ENCODE results near the gene CFP.
"Not testable (repeated sequence)": the region's sequence is repeated elsewhere in the genome, so short reads cannot be mapped to it uniquely, and the experiment has no call there.

The CFP gene

DNA sequence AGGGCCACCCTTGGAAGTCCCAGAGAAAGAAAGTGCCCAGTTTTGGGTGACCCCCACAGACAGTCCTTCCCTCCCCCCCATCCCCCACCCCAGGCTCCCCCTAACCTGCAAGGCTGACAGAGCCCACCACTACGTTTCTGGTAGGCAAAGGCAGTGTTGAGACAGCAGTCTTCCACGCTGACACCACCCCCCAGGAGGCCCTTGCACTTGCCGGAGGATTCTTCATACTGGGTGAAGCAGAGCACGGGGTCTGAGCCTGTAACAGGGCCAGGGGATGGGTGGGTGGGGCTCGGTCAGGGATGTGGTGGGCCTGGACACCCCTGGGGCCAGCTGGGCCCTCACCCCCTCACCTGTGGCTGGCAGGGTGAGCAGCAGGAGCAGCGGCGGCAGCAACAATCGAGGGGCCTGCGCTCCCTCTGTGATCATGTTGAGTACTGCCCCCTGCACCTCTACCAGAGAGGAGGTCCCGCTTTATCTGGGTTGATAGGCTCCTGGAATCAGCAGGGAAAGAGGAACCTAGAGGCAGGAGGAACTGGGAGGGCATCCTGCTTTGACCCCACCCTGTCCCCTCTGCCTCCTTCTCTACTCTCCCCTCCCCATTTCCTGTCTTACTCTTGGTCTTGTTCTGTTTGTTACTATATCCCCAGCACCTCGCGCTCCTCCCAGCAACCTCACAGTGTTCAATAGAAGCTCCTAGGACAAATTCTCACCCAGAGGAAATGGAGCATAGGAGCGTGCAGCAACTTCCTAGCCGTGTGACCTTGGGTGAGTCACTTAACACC lies at the start of gene CFP:
Gene CFP, minus strand, starts transcription at position 512 of the 782 bp plus-strand sequence. Its CDS starts 86 bp downstream, at position 426.
- DNase-seq: no peak

DNA sequence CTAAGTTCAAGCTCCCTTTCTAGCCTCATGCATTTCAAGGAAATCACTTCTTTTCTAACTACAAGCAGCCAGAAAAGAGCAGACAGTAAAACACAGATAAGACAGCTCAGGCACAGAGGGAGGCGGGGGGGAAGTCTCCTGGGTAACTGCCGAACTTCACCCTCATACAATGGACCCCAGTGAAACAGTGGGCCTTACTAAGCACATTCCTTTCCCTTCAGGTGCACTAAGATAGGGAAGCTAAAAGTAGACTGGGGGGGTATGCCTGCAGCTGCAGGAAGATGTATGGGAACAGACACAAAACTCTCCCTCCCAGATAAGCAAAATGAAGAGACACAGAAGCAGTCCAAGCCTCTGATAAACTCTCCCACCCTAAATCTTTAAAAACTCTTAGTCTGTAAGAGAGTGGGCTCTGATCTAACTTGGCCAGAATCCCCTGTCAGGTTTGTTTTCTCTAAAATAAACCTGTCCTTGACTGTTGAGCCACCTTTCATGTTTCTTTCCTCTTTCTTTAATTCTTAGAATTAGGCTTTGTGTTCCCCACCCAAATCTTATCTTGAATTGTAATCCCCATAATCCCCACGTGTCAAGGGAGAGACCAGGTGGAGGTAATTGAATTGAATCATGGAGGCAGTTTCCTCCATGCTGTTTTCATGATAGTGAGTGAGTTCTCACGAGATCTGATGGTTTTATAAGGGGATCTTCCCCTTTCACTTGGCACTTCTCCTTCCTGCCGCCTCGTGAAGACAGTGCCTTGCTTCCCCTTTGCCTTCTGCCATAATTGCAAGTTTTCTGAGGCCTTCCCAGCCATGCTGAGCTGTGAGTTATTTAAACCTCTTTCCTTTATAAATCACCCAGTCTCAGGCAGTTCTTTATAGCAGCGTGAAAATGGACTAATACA lies 46.5 kb upstream of the CFP start:
- DNase-seq: not testable (repeated sequence)

DNA sequence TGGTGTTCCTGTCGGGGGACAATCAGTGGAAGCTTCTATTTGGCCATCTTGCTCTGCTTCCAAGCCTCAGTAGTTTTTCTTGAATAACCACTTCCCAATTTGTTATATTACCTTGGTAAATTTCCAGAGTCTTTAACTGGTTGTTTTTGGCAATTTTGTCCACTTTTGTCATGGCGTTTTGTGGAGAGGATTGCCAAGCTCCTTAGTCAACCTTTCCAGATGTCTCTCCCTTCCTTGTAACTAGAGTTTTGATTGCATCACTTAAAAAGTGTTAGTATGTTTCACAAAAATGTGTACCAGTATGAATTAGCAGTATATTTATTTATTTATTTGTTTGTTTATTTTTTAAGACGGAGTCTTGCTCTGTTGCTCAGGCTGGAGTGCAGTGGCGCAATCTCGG lies 45.0 kb upstream of the CFP start:
- DNase-seq: no peak

DNA sequence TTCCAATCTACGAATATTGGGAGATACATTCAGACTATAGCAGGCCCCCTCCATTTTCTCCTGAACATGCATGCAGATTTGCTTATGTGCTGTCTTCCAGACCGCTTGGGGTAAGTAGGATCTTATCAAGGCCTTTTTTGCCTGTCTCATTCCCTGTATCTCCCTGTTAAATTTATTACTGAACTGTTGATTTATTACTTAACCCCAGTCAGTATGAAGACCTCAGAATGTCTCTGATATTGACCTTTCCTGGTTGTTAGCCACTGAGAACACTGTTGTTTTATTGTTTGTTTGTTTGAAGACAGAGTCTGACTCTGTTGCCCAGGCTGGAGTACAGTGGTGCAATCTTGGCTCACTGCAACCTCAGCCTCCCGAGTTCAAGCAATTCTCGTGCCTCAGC lies 36.1 kb upstream of the CFP start:
- not testable (repeated sequence) for DNase-seq

DNA sequence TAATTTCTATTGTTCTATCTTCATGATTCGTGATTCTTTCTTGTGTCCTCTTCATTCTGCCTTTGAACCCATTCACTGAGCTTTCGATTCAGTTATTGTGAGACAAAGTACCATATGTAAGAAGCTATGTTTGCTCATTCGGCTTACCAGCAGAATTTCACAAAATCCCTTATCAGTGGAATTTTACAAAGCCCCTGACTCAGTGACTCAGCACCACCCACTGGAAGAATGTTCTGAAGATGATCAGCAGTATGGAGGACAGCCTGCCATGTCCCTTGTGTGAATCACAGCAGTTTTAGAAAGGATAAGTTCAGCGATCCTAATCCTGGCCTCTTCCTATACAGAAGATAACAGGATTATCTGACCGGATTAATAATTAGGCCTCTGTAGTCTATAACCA lies 35.0 kb upstream of the CFP start:
- DNase-seq: no peak

DNA sequence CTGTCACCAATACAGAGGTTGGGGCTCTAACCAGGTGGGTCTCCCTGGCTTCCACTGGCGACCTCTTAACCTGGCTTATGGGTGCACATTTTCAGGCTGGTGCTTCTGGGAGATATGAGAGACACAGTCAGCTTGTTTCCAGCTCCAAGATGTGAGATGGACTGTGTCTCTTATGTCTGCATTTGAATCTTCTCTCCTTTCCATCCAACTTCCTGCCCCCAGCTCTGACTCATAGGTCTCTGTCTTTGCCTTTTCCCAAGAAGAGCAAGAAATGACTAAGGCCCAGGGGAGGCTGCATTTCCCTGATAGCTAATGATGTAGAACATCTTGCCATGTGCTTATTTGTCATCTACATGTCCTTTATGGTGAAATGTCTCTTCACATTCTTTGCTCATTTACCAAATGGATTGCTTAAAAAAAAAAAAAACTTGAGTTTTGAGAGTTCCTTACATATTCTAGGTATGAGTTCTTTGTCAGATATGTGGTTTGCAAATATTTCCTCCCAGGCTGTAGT lies 32.5 kb upstream of the CFP start:
- DNase-seq: peak; percentile 48 to 58

DNA sequence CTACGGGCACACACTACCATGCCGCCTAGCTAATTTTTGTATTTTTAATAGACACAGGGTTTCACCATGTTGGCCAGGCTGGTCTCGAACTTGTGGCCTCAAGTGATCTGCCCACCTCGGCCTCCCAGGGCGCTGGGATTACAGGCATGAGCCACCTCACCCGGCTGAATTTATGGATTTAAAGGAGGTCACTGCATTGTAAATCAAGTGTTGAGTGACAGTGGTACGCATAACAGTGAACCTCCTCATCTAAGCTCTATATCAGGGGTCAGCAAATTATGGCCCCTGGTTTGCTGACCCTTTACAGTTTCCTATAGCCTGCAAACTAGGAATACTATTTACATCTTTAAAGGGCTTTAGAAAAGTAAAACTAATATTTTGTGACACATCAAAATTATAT lies 31.8 kb upstream of the CFP start:
- no peak for DNase-seq

DNA sequence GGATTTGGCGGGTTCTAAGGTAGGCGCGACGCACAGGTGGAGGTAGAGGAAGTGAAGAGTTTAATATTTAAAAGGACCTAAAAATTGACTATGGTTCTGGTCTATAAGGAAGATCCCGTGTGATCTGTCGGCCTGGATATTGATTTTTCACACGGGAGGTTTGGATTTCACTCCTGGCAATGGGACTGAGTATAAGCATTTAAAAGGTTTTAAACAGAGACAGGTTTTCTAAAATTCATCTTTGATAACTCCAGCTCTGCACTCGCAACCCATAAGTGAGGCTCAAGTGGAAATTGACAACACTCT lies 29.6 kb upstream of the CFP start:
- no peak for DNase-seq

DNA sequence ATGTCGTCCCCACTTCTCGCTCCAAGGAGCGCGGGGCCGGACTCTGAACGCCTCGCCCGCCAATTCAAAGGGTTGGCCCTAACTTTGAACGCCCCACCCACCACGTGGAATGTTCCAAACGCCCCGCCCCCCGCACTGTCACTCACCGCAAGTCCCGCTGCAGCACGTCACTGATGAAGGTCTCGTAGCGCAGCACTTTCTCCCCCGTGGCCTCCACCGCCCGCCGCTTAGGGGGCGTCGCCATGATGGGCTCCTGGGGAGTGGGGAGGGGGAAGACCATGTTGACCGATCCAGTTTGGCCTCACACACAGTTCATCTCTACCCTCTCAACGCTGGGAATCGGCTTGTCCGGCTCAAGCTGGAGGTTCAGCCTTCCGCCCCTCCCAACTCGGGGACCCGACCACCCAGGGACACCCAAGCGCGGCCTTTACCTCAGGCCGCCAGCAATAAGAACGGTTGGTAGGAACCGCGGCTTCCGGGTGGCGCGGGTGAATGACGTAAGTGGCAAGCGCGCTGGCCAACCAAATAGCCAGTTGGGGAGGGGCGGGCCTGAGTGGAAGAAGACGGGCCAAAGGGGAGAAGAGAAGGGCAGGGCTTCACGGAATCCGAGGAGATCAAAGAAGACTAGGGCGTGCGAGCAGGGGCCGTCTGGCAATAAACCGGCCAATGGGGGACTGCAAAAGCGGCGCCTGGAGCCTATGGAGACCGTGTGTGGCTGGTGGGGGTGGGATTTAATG lies 29.1 kb upstream of the CFP start, which contains the start of gene UXT:
Gene UXT, minus strand, starts transcription at position 497 of the 737 bp plus-strand sequence. Its CDS starts 253 bp downstream, at position 244.
- peak; percentile 91 to 93 for DNase-seq

DNA sequence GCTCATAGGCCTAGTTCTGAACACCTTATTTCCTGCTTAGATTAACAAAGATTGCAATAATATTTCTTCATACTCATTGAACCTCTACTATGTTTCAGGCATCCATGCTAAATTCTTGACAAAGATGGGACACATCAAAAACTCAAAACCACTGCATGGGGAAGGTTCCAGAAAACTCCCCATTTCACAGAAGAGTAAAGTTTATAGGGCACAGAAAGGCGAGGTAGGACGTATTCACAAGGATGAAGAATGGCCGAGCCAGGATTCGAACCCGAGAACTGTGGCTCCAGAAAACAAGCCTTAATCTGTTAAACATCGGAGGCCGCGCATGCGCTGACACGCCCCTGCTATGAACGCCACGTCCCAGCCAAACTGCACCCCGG lies 28.6 kb upstream of the CFP start:
- no peak for DNase-seq

DNA sequence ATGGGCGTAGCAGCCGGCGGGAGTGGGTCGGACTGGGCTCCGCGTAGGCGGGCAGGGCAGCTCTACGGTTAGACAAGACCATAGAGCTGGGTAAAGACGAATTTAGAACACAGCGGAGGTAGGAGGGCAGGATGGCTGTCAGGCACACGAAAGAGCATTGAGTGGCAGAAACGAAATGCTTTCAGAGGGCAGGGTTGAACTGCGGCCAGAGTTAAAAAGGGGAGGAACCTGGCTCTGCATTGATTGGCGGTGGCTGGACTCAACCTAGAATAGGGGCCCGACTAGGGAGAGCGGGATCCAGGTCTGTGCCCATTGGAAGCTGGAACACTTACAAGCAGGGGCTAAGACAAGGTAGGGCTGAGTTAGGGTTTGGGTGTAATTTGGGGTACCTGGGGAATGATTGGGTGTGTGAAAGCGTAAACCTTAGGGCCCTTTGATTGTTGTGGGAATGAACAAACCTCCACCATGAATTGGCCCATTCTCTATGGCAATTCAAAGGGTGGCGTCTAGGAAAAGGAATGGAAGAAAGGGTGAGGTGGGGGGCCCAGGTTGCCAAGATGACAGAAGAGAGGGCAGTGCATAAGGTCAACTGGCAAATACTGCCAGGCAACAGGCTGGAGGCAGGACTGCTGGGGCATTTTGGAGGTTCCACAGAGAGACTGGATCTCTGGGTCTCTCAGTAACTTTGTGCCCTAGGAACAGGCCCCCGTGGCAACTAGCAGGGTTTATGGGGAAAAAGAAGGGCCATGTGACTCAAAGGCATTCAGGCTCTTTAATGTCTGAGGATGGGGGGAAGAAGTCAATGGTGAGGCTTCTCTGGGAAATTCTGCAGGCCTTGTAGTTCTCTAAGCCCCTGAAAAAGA lies 21.5 kb upstream of the CFP start:
- DNase-seq: no peak

DNA sequence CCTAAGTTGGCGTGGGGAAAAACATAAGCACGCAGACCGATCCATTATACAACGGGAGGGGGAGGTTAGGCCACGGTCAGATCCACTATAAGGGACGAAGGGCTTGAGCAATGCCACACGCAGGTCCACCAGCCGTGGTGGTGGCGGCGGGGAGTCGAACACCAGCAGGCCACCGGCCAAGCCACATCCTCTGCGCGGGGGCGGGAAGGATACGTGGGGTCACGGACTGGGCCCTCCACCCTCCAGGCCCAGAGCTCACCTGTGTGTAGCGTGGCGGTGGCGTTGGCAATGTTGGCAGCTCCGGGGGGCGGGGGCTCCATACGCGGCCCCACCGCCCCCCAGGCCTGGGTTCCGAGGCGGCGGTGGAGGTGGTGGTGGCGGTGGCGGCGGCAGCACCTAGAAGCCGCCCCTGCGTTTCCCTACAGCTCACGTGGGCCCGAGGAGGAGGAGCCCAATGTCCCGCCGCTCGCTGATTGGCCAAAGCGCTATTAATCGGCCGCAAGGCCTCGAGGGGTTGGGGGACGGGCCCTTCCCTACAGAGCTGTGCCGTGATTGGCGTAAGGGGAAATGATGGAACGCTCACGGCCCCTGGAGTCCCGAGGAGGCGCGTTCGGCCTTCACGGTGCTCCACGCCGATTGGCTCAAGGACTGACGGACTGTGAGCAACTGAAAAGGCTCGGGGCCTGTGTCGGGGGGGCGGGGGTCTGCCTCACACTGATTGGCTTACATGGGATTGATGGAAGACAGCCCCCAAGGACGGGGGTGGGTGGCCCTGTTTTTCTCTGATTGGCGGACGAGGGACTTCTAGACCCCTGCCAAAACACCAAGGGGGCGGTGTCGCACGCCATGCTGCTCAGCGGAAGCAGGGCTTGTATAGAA lies 20.7 kb upstream of the CFP start, which contains the start of gene ELK1:
Gene ELK1, minus strand, starts transcription at position 400 of the 879 bp plus-strand sequence. CDS start 9,122 bp downstream, outside the sequence.
- DNase-seq: peak; percentile 85

DNA sequence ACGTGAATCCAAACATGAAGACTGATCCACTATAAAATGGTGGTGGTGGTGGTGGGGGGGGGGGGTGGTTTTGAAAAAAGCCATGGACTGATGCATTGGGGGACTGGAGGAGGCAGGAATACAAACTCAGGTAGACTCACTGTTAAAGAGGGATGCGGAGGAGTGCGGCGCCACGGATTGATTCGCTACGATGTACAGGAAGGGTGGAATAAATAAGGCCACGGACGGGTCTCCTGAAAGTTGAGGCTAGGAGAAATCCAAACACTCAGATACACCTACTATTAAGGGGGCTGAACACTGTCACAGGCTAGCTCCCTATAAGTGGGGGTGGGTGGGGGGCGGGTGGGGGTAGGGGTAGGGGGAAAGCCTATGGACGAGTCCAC lies 20.0 kb upstream of the CFP start:
- DNase-seq: no peak

DNA sequence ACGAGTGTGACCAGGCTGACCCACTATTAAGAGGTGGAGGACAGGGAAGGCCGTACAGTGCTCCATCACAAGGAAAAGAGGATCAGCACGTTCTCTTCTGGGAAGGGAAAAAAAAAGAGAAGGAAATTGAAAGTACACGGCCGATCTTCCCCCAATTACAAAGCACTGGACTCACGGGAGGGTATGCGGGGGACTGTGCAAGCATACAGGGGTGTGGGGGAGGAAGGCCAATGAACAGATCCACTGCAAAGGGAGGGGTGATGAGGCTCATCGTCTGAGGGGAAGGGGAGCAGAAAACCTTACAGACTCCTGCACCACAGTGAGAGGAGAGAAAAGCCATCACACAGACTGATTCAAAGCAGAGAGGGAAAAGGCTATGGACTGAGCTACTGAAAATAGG lies 19.5 kb upstream of the CFP start:
- DNase-seq: no peak

DNA sequence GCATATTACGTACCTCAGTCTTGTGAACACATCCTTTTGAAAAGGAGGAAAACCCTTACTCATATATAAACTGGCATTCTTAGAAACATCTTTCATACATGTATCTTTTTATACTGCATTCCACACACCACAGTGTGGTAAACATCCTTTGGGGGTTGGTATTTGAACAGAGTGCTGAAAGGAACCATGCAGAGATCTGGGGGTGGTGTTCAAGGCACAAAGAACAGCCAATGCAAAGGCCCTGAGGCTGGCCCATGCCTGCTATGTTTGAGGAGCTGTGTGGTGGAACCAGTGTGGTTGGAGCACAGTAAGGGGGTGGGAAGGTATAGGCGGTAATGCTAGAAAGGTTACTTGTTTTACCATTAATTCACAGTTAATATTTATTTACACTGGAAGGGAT lies 18.6 kb upstream of the CFP start:
- DNase-seq: no peak

DNA sequence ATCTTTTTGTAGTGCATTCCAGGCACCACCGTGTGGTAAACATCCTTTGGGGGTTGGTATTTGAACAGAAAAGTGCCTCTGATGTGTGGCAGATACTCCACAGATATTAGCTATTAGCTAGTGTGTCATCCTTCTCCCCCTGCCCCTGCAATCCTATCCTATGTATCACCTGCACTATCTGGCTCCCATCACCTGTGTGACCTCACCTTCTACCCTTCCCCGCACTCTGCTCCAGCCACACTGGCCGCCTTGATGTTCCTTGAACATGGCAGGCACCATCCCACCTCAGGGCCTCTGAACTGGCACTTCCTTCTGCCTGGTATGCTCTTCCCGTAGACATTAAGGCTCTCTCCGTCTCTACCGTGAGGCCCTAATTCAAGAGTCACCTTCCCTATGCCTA lies 16.9 kb upstream of the CFP start:
- no peak for DNase-seq

DNA sequence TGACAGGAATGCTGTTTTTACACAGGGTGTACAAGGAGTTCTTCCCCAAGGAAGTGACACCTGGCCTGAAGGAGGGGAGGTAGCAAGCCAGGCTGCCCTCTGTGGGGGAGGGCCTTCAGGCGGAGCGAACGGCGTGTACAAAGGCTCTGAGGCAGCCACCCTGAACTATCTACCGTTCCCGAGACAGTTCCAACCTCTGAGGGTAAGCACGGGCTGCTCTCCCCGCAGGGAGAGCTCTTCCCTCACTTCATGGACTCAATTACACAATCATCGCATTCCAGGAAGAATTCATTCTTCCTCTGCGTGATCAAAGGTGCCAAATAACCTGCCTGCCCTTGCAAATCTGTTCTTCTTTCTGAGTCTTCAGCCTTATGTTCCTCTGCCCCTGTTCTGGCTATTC lies 15.8 kb upstream of the CFP start:
- no peak for DNase-seq

DNA sequence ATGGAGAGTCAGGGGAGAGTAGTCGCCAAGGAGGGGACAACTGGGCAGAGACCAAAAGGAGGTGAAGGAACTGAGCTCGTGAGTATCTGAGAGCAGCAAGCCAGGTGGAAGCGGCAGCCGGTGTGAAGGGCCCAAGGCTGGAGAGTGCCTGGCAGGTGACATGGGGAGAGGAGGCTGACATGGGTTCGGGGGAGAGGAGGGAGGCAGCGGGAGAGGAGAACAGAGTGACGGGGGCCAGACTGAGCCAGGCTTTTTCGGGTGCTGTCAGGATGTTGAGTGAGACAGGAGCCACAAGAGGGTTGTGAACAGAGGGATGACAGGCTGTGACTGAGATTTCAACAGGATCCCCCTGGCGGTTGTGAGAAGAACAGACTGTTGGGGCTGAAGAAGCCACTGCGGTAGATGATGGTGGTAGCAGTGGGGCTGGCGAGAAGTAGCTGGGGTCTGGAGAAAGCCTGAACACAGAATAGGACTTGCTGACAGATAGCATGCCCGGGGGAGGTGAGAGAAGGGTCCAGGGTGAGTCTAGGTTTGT lies 14.9 kb upstream of the CFP start:
- DNase-seq: no peak

DNA sequence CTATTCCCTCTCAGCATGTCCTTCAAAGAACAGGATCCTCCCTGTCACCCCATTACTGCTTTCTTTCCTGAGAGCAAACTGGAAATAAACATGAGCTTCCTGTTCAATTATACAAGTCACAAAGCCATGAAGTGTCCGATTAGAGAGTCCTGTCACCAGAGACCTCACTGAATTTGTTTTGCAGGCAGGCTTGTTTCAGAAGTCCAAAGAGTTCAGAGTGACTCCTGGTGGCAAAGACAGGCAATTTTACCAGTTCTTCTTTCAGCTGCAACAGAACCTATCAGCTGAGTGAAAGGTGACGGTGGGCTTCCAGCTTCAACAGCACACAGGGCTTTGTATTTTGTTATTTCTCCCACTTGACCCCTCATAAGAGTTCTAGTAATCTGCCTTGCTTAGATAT lies 14.2 kb upstream of the CFP start:
- DNase-seq: no peak

DNA sequence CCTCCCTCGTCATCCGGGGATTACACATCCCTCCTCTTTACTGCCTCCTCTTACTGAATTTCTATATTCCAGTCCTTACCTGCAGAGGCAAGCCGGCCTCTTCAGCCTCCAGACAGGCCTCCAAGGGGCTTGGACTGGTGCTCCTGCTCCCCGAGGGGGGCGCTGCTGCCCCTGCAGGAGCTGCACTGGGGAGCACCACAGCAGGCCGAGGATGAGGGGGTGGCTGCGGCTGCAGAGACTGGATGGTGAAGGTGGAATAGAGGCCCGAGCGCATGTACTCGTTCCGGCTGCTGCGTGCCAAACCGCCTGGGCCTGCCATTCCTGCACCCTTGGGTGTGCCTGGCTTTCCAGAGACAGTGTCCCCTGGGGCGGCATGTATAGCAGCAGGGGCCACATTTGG lies 9.1 kb upstream of the CFP start:
- DNase-seq: no peak

Measured in stimulated activated CD4-positive, alpha-beta T cell treated with anti-CD3 and anti-CD28 coated beads, Interleukin-2, amount 100 ng/mL, for 24 hours (primary cell).